H1 (cell line): ENCODE results near the gene GLRX5. TPM values are rescaled to one million over a fixed set of nuclear protein-coding genes. Genes with fewer than 3 reads are reported as not detected.

Source experiments
- CTCF ChIA-PET: fragments of 300-600 bp; sonication (Branson Sonifier 250); formaldehyde crosslinking; loops from one replicate; lab custom pipeline; 2021; ENCODE audit not compliant: partially characterized antibody; lab: Charles Lee
- POLR2A ChIA-PET: fragments of 300-600 bp; sonication (Branson Sonifier 250); formaldehyde crosslinking; loops from one replicate; lab custom pipeline; 2021; ENCODE audit warnings: inconsistent platforms; ENCODE audit not compliant: partially characterized antibody; lab: Charles Lee
- DNase-seq, 2 experiments: peaks; one replicate each; pipeline versions ENCODE4 v3.0.0 to v3.0.0-alpha.2; 2010 to 2022; ENCODE audit warnings: low spot score in 2 of 2, low read depth in 1 of 2, mixed read lengths in 1 of 2
- FAIRE-seq: peaks from 2 replicates; lab custom pipeline; 2011; peaks lifted over from hg19 to GRCh38; lab: Jason Lieb, UNC
- H2AFZ ChIP-seq: 2 replicates; pipeline ENCODE4 v1.8.1; 2012; ENCODE audit warnings: low read length, inconsistent platforms
- H2AK5ac ChIP-seq: 2 replicates; pipeline ENCODE4 v1.6.1; 2013; ENCODE audit warnings: low read depth, low read length
- H2BK120ac ChIP-seq: replicated peaks from 2 replicates; pipeline ENCODE3; 2013; ENCODE audit warnings: low read depth, low read length, inconsistent platforms
- H2BK12ac ChIP-seq: 2 replicates; pipeline ENCODE4 v1.6.1; 2013; ENCODE audit warnings: low read depth, low read length
- H2BK15ac ChIP-seq: 2 replicates; pipeline ENCODE4 v1.6.1; 2013; ENCODE audit warnings: low read length
- H2BK20ac ChIP-seq: 2 replicates; pipeline ENCODE4 v1.6.1; 2013; ENCODE audit warnings: low read length
- H2BK5ac ChIP-seq: 2 replicates; pipeline ENCODE4 v1.6.1; 2013; ENCODE audit warnings: low read depth, low read length
- H3K14ac ChIP-seq: 2 replicates; pipeline ENCODE4 v1.6.1; 2013; ENCODE audit warnings: inconsistent platforms; ENCODE audit not compliant: insufficient read length
- H3K18ac ChIP-seq: 2 replicates; pipeline ENCODE4 v1.6.1; 2013; ENCODE audit warnings: low read length; ENCODE audit errors: extremely low read depth
- H3K23ac ChIP-seq: 2 replicates; pipeline ENCODE4 v1.6.1; 2013; ENCODE audit warnings: inconsistent platforms; ENCODE audit not compliant: insufficient read length
- H3K23me2 ChIP-seq: 2 replicates; pipeline ENCODE4 v1.6.1; 2013; ENCODE audit warnings: low read depth, low read length
- H3K27ac ChIP-seq: 2 replicates; pipeline ENCODE4 v1.6.1; 2011; ENCODE audit warnings: low read depth, low read length, inconsistent platforms
- H3K27me3 ChIP-seq, 4 experiments: replicated peaks in 1 of 4; 1 replicate in 1 of 4; 2 replicates in 3 of 4; pipeline versions ENCODE4 v1.6.1 to v1.8.1; 2011 to 2013; ENCODE audit warnings: low read length in 3 of 4, mild to moderate bottlenecking in 3 of 4, inconsistent platforms in 2 of 4, mixed read lengths in 2 of 4, moderate library complexity in 1 of 4; ENCODE audit not compliant: control insufficient read depth in 3 of 4, insufficient read depth in 3 of 4; ENCODE audit errors: extremely low read depth in 1 of 4
- H3K36me3 ChIP-seq, 4 experiments: 2 replicates each; pipeline versions ENCODE4 v1.6.1 to v1.8.1; 2011 to 2013; ENCODE audit warnings: mild to moderate bottlenecking in 4 of 4, low read length in 3 of 4, moderate library complexity in 2 of 4, control low read depth in 1 of 4, inconsistent platforms in 1 of 4; ENCODE audit not compliant: insufficient read depth in 4 of 4, control insufficient read depth in 2 of 4
- H3K4ac ChIP-seq: replicated peaks from 2 replicates; pipeline ENCODE3; 2013; ENCODE audit warnings: low read length, low read depth, mixed read lengths, inconsistent platforms; ENCODE audit not compliant: insufficient read length
- H3K4me1 ChIP-seq, 4 experiments: replicated peaks in 1 of 4; 1 replicate in 1 of 4; 2 replicates in 3 of 4; pipeline versions ENCODE4 v1.6.1 to v1.8.1; 2011 to 2013; ENCODE audit warnings: low read length in 3 of 4, inconsistent platforms in 2 of 4, mixed read lengths in 1 of 4; ENCODE audit not compliant: insufficient read depth in 4 of 4, control insufficient read depth in 3 of 4
- H3K4me2 ChIP-seq, 2 experiments: 2 replicates each; pipeline versions ENCODE4 v1.6.1 to v1.8.1; 2011 to 2013; ENCODE audit warnings: low read depth in 2 of 2, low read length in 2 of 2, control low read depth in 1 of 2, inconsistent platforms in 1 of 2, mild to moderate bottlenecking in 1 of 2; ENCODE audit not compliant: insufficient read depth in 1 of 2
- H3K4me3 ChIP-seq, 4 experiments: fragments of 200-600, 300-600 bp in 1 of 4; sonication (generic), shearing (Covaris generic), sonication (Bioruptor Twin) in 1 of 4; 2 replicates each; pipeline versions ENCODE4 v1.5.1 to v1.8.1; 2011 to 2016; ENCODE audit warnings: low read length in 4 of 4, low read depth in 3 of 4, control low read depth in 2 of 4, inconsistent platforms in 2 of 4, mild to moderate bottlenecking in 2 of 4, mixed read lengths in 1 of 4, moderate library complexity in 1 of 4; ENCODE audit not compliant: insufficient read depth in 2 of 4; ENCODE audit errors: extremely low read depth in 1 of 4
- H3K56ac ChIP-seq: replicated peaks from 2 replicates; pipeline ENCODE3; 2013; ENCODE audit warnings: low read depth, mild to moderate bottlenecking, mixed read lengths, low read length, inconsistent platforms; ENCODE audit not compliant: insufficient read length
- H3K79me1 ChIP-seq: 2 replicates; pipeline ENCODE4 v1.6.1; 2013; ENCODE audit warnings: low read depth, low read length, control low read depth
- H3K79me2 ChIP-seq, 2 experiments: 2 replicates each; pipeline versions ENCODE4 v1.6.1 to v1.8.1; 2012 to 2013; ENCODE audit warnings: low read length in 2 of 2, mild to moderate bottlenecking in 2 of 2, inconsistent platforms in 1 of 2; ENCODE audit not compliant: insufficient read depth in 2 of 2, control insufficient read depth in 1 of 2
- H3K9ac ChIP-seq, 4 experiments: replicated peaks in 1 of 4; 1 replicate in 1 of 4; 2 replicates in 3 of 4; pipeline versions ENCODE4 v1.6.1 to v1.8.1; 2011 to 2013; ENCODE audit warnings: low read depth in 3 of 4, low read length in 3 of 4, control low read depth in 2 of 4, mild to moderate bottlenecking in 2 of 4, moderate library complexity in 2 of 4, inconsistent platforms in 1 of 4; ENCODE audit errors: extremely low read depth in 1 of 4
- H3K9me3 ChIP-seq, 2 experiments: 2 replicates each; pipeline versions ENCODE4 v1.6.1 to v1.8.1; 2012 to 2013; ENCODE audit warnings: mild to moderate bottlenecking in 2 of 2, moderate library complexity in 2 of 2, control low read depth in 1 of 2, inconsistent platforms in 1 of 2, low read depth in 1 of 2, low read length in 1 of 2, mixed read lengths in 1 of 2; ENCODE audit not compliant: insufficient read depth in 2 of 2
- H4K20me1 ChIP-seq, 2 experiments: replicated peaks in 1 of 2; 2 replicates each; pipeline versions ENCODE3 to v1.8.1; 2011 to 2013; ENCODE audit warnings: inconsistent platforms in 2 of 2, low read length in 2 of 2, mild to moderate bottlenecking in 1 of 2; ENCODE audit not compliant: insufficient read depth in 2 of 2, control insufficient read depth in 1 of 2
- H4K5ac ChIP-seq: 2 replicates; pipeline ENCODE4 v1.6.1; 2013; ENCODE audit warnings: low read length, low read depth, mixed read lengths, inconsistent platforms; ENCODE audit not compliant: insufficient read length
- H4K8ac ChIP-seq: 2 replicates; pipeline ENCODE4 v1.8.0; 2013; ENCODE audit warnings: mild to moderate bottlenecking, moderate library complexity, low read length, inconsistent platforms; ENCODE audit not compliant: insufficient read depth; ENCODE audit errors: extremely low read depth
- H4K91ac ChIP-seq: replicated peaks from 2 replicates; pipeline ENCODE3; 2013; ENCODE audit warnings: low read length, mixed read lengths, inconsistent platforms; ENCODE audit not compliant: insufficient read length
- CHD1 ChIP-seq: IDR thresholded peaks from 2 replicates; pipeline ENCODE4 v1.6.1; 2012; ENCODE audit warnings: low read depth, low read length, improper control_type of control experiment
- CTBP2 ChIP-seq: IDR thresholded peaks from 2 replicates; pipeline ENCODE4 v1.7.0; 2011; ENCODE audit warnings: borderline replicate concordance, mild to moderate bottlenecking, moderate library complexity, mixed read lengths, low read length; ENCODE audit not compliant: insufficient read depth, insufficient read length
- EGR1 ChIP-seq: IDR thresholded peaks from 2 replicates; pipeline ENCODE4 v1.6.1; 2011; ENCODE audit warnings: low read depth, low read length, borderline replicate concordance
- RFX5 ChIP-seq: IDR thresholded peaks from 2 replicates; pipeline ENCODE4 v1.6.1; 2011; ENCODE audit warnings: low read depth, low read length, improper control_type of control experiment, borderline replicate concordance
- RNF2 ChIP-seq: fragments of 200-900, 300-1000 bp; sonication (generic); IDR thresholded peaks from 2 replicates; pipeline ENCODE4 v1.7.1; 2016; ENCODE audit warnings: borderline replicate concordance, low read depth, mild to moderate bottlenecking, antibody characterized with exemption, low read length; ENCODE audit not compliant: poor library complexity, severe bottlenecking; ENCODE audit errors: missing control alignments
- TCF12 ChIP-seq: IDR thresholded peaks from 2 replicates; pipeline ENCODE4 v1.6.1; 2011; ENCODE audit warnings: low read depth, mild to moderate bottlenecking, low read length
- WGBS, 2 experiments: shearing (Covaris generic) in 1 of 2; methylation state at CpG; one replicate each; pipeline versions ENCODE4 v1.1.6 to v1.1.7; 2013 to 2015; ENCODE audit warnings: low lambda C conversion rate in 2 of 2, mixed read lengths in 2 of 2, inconsistent platforms in 1 of 2, low coverage in 1 of 2, missing lambda C conversion rate in 1 of 2; ENCODE audit not compliant: insufficient replicate concordance in 2 of 2, insufficient coverage in 1 of 2, insufficient read length in 1 of 2; ENCODE audit errors: extremely low coverage in 1 of 2, missing lambda C conversion rate in 1 of 2; 5-methylcytosine and 5-hydroxymethylcytosine counted together
- polyA plus RNA-seq, 7 experiments: library from polyadenylated mRNA; depleted of rRNA in 3 of 7; stranded (reverse) in 5 of 7; unstranded in 2 of 7; fragments of >200 nt in 5 of 7; fragments of 200-250 nt in 2 of 7; gene quantifications; 1 replicate in 5 of 7; 2 replicates in 1 of 7; 4 replicates in 1 of 7; pipeline versions ENCODE4 v1.2.1 to v1.2.3, GENCODE V29; 2011 to 2013; ENCODE audit warnings: missing spikeins in 2 of 7, mixed read lengths in 2 of 7
- total RNA-seq: library from RNA; stranded (reverse); fragmentation: NEBNext Ultra II Directional; extraction: Animal tissue kit (Norgen Biotek cat#: 25700); gene quantifications from 2 replicates; pipeline ENCODE4 v1.2.1, GENCODE V29; 2021

GLRX5 gene
- total and polyA plus RNA-seq, 2 of the 8 experiments (the other 6 are each of a cell fraction or from before 2014, with no cell fraction given): 70.1 to 88.8 TPM

- Histone ChIP-seq H3K36me3 (peaks cover 3 to 7% (median 4%) of the 10 kb centered on the region in 4 experiments; a peak in 4 of 8 replicates), H3K27ac (no peak overlapping the region), H2BK5ac (no peak overlapping the region), H2BK120ac (no peak overlapping the region), H3K23ac (no peak overlapping the region), H2AFZ (no peak overlapping the region), H4K5ac (no peak overlapping the region), H3K27me3 (no peaks in the 10 kb centered on the region), H3K79me2 (peaks cover 10 to 83% of the 10 kb centered on the region in 2 experiments), H4K91ac (no peak overlapping the region), H3K9ac (no peak overlapping the region), H3K4ac (no peak overlapping the region), H3K4me3 (no peak overlapping the region), H3K14ac (no peak overlapping the region), H3K56ac (no peak overlapping the region), H3K79me1 (peaks cover 19% of the 10 kb centered on the region), H3K18ac (no peak overlapping the region), H3K9me3 (no peaks in the 10 kb centered on the region), H2BK15ac (no peak overlapping the region), H3K23me2 (peaks cover 8% of the 10 kb centered on the region; the same call in 1 of the 2 replicates), H4K8ac (no peak overlapping the region), H2BK20ac (no peak overlapping the region), H4K20me1 (peaks cover 30 to 41% of the 10 kb centered on the region in 2 experiments), H2BK12ac (no peak overlapping the region), H2AK5ac (no peak overlapping the region), H3K4me1 (peaks cover 0 to 13% (median 2%) of the 10 kb centered on the region in 4 experiments; a peak in 4 of 7 replicates), H3K4me2 (no peak overlapping the region)
- FAIRE-seq: no peak
- ChIA-PET CTCF (interaction anchor here (1.5 kb wide), 1 partner anchor 25 kb away, joined by 4 read pairs; no protein-coding TSS in a partner anchor), POLR2A (interaction anchor here (1.4 to 1.6 kb wide), 2 partner anchors 9 to 13 kb away, joined by 4 read pairs; no protein-coding TSS in a partner anchor)
- no peak for DNase-seq
- 89% methylated on average over 6 of the region's 6 CpGs; no CpG with 5 or more reads in 1 of the 2 experiments for WGBS, 2 experiments
- no peak for TF ChIP-seq CHD1
- TF ChIP-seq RFX5: no peak
- TF ChIP-seq CTBP2: no peak
- no peak for TF ChIP-seq RNF2
- TF ChIP-seq EGR1: no peak
- TF ChIP-seq TCF12: no peak
Observed at GRCh38 chr14:95540236-95540855, 5.5 kb downstream of the GLRX5 start.
